Natural killer cell treated with Interleukin-12 subunit alpha and Interleukin-12 subunit beta and Interleukin-15 and Interleukin-18, amount 100 ng/mL, for 72 hours (primary cell): ENCODE measurements around the gene UROS. TPM values are rescaled to one million over a fixed set of nuclear protein-coding genes. Genes with fewer than 3 reads are reported as not detected.
A peak's percentile ranks its signal among the peaks of the same experiment; 100 is the strongest.

Source experiments
- ATAC-seq, 2 donors: fragments of 150-1000 bp; cut with Tn5 transposase in 1 of 2; sonication (Bioruptor Pico), chemical (Tn5 transposase) in 1 of 2; 2 replicates each; pipeline ENCODE4 v1.10.0; 2021
- DNase-seq: peaks from one replicate; pipeline ENCODE4 v3.0.0; 2022; ENCODE audit warnings: low spot score
- H3K27ac Mint-ChIP-seq, 2 donors: 1 replicate in 1 of 2; 2 replicates in 1 of 2; pipeline ENCODE4 v1.8.0; 2022; ENCODE audit warnings: mixed read lengths in 2 of 2, mild to moderate bottlenecking in 1 of 2, moderate library complexity in 1 of 2
- H3K27me3 Mint-ChIP-seq, 2 donors: 1 replicate in 1 of 2; 2 replicates in 1 of 2; pipeline ENCODE4 v1.8.0; 2022; ENCODE audit warnings: mixed read lengths in 2 of 2
- H3K36me3 Mint-ChIP-seq: one replicate; pipeline ENCODE4 v1.8.0; 2022; ENCODE audit warnings: mixed read lengths
- H3K4me1 Mint-ChIP-seq, 2 donors: 1 replicate in 1 of 2; 2 replicates in 1 of 2; pipeline ENCODE4 v1.8.0; 2022; ENCODE audit warnings: low read depth in 2 of 2, mixed read lengths in 2 of 2, mild to moderate bottlenecking in 1 of 2
- H3K4me3 Mint-ChIP-seq: one replicate; pipeline ENCODE4 v1.8.0; 2022; ENCODE audit warnings: mixed read lengths
- H3K9me3 Mint-ChIP-seq: 2 replicates; pipeline ENCODE4 v1.8.0; 2022; ENCODE audit warnings: mixed read lengths
- total RNA-seq, 2 donors: library from RNA; stranded (reverse); gene quantifications; one replicate each; pipeline ENCODE4 v1.2.3, GENCODE V29; 2022

UROS gene
- total RNA-seq, 2 donors from 2014 or later = 45.7 to 51.4 TPM

DNA sequence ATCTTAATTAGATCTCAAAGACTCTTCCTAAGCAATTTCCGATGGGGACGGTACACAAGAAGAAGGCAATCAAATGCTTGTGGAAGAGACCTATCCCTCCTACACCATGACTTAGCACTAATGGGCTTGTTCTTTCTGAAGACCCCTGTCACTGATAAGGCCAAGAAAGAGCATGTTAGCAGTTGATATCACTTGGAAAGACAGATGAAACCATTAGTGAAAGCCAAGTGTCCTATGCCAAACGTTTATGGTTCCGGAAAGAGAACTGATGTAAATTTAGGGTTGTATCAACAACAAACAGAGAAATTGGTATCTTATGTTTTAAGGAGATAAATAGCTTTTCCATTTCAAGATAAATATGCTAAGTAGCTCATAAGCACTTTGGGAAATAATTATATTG lies 6.5 kb downstream of the UROS start:
- Mint-ChIP-seq H3K27me3 (no peaks in the 10 kb centered on the region), H3K4me1 (peaks cover 13 to 17% of the 10 kb centered on the region in 2 donors), H3K9me3 (no peaks in the 10 kb centered on the region), H3K4me3 (no peak overlapping the region), H3K27ac (no peak overlapping the region), H3K36me3 (peaks cover 12% of the 10 kb centered on the region)
- ATAC-seq = no peak
- no peak for DNase-seq

DNA sequence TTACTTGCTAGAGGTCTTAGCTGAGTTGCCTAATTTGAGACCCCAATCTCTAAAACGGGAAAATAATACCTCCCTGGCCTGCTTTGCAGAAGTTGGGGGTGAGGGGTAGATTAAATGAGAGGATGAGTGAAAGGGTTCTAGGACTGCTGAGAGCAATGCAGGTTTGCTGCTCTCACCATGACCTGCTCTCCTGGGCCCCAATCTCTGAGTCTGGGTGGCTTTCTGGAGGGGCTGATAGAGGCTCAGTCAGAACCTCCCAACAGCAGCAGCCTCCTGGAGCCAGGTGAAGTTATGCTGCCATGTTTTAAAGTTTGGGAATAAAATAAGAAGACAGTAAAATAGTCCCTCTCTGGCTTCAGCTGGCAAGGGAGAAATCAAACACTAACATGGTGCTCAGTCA lies 7.3 kb downstream of the UROS start:
- H3K9me3 Mint-ChIP-seq = no peaks in the 10 kb centered on the region
- no peak overlapping the region for H3K4me3 Mint-ChIP-seq
- peaks cover 12% of the 10 kb centered on the region for H3K36me3 Mint-ChIP-seq
- H3K27me3 Mint-ChIP-seq = no peaks in the 10 kb centered on the region
- DNase-seq (no peak), ATAC-seq (no peak)
- H3K4me1 Mint-ChIP-seq = peaks cover 5 to 10% of the 10 kb centered on the region in 2 donors
- H3K27ac Mint-ChIP-seq = no peak overlapping the region

DNA sequence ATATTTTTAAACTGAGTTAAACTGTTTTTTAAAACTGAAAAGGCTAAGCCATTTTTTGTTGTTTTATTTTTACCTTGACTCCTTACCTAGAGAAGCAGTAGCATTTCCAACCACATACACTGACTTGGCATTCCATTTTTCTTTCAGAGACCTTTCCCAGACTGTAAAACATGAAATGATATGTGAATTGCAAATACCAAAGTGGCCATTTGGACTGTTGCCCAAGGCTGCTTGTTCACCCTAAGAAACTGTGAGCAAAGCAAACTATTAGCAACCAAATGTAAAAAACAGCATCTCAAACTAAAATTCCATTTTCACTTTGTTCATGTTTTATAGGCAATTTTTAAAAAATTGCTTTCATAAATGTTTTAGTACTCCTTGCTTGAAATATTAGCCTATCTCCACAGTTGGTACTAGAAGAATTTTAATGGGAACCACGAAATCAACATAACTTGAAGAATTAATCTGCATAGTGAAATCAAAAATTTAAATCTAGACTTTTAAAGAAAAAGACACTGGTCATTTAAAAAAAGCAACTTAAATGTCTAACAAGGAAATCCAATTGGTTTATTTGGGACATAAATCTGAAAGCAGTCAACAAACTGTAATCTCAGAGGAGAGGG lies 10.8 kb downstream of the UROS start:
- H3K4me3 Mint-ChIP-seq = no peak overlapping the region
- peaks cover 6 to 16% of the 10 kb centered on the region in 2 donors for H3K4me1 Mint-ChIP-seq
- H3K27me3 Mint-ChIP-seq = no peaks in the 10 kb centered on the region
- no peaks in the 10 kb centered on the region for H3K9me3 Mint-ChIP-seq
- ATAC-seq = no peak
- H3K36me3 Mint-ChIP-seq = peaks cover 15% of the 10 kb centered on the region
- no peak for DNase-seq
- no peak overlapping the region for H3K27ac Mint-ChIP-seq

DNA sequence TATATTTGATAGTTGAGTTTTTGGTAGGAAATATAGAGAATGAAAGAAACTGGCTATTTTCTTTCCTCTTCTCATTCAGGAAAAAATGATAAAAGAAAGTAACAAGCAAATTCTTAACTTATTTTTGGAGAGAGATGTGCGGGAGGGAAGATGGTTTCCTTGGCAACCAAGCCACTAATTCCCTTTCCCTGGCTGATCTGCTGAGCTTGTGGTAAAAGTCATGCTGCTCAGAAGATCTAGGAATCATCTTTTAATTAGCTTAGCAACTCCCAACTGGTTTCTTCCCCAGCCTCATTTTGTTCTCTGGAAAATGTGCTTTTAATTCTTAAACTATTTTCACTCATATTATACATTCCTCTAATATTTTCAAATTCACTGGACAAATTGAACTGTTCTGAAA lies 11.8 kb downstream of the UROS start:
- ATAC-seq = no peak
- Mint-ChIP-seq H3K4me1 (peaks cover 6 to 16% of the 10 kb centered on the region in 2 donors), H3K9me3 (no peaks in the 10 kb centered on the region), H3K27ac (no peak overlapping the region), H3K36me3 (peaks cover 17% of the 10 kb centered on the region), H3K4me3 (no peak overlapping the region), H3K27me3 (no peaks in the 10 kb centered on the region)
- no peak for DNase-seq

DNA sequence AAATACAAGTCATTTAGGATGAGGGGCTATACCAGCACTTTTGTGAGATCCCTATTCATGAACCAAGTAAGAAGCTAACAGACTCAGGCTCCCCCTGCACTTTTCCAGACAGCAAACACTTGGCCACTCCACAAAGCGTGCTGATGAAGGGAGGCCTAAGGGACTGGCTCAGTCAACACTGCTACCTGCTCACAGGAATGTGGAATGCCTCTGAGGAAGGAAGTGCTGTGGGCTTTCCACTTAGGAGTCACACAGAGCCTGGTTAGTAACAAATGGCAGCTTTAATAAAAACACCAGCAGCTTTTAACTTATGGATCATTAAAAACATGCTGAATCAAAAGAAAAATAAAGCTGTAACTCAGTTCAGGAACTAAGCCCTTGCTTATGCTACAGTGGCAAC lies 15.0 kb downstream of the UROS start:
- Mint-ChIP-seq H3K27me3 (no peaks in the 10 kb centered on the region), H3K9me3 (no peaks in the 10 kb centered on the region), H3K36me3 (peaks cover 5% of the 10 kb centered on the region), H3K4me1 (peaks cover 6 to 16% of the 10 kb centered on the region in 2 donors), H3K27ac (peak overlapping the region in 1 of 2 donors; percentile 30), H3K4me3 (no peak overlapping the region)
- ATAC-seq (no peak), DNase-seq (no peak)

DNA sequence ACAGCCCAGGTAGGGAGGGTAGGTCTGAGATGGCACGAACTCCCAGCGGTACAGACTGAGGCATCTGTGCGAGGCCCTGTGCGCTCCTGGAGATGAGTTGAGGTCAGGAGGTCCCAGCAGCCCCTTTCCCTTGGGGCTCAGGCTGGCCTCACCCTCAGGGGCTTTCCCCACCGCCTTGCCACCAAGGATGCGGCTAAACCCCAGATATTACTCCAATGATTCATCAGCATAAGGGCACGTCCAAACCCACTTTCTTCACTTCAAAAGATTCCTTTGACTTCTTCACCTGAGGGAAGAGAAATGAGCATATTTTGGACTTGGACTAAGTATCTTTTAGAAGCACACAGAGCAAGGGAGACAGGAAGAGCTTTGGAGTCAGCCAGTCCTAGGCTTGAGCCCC lies 20.3 kb downstream of the UROS start:
- no peak overlapping the region for H3K27ac Mint-ChIP-seq
- H3K4me1 Mint-ChIP-seq = peaks cover 4 to 6% of the 10 kb centered on the region in 2 donors
- ATAC-seq (no peak), DNase-seq (no peak)
- no peaks in the 10 kb centered on the region for H3K27me3 Mint-ChIP-seq
- H3K9me3 Mint-ChIP-seq = no peaks in the 10 kb centered on the region
- H3K4me3 Mint-ChIP-seq = no peak overlapping the region
- peaks cover 5% of the 10 kb centered on the region for H3K36me3 Mint-ChIP-seq

DNA sequence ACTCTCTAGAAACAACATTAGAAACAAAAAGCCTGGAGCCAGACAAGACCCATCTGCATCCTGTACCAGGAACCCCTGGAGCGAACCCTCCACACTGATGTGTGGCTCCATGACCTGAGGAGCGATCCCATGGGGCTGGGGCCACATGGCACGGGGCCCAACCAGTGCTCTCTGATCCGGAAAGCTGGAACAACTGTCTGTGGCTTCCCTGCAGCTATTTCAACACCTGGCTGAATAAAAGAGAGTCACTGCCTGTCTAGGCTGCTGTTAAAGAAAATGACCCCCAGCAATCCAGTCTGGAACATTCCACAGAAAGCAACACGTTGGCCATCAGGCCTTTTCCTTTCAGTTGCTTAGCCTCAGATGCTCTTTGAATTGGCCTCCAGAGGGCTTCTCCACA lies 20.9 kb downstream of the UROS start:
- no peak overlapping the region for H3K27ac Mint-ChIP-seq
- DNase-seq (no peak), ATAC-seq (no peak)
- H3K27me3 Mint-ChIP-seq = no peaks in the 10 kb centered on the region
- H3K4me1 Mint-ChIP-seq = peaks cover 0 to under 1% of the 10 kb centered on the region in 2 donors
- H3K9me3 Mint-ChIP-seq = no peaks in the 10 kb centered on the region
- H3K36me3 Mint-ChIP-seq = peaks cover 1% of the 10 kb centered on the region
- no peak overlapping the region for H3K4me3 Mint-ChIP-seq

DNA sequence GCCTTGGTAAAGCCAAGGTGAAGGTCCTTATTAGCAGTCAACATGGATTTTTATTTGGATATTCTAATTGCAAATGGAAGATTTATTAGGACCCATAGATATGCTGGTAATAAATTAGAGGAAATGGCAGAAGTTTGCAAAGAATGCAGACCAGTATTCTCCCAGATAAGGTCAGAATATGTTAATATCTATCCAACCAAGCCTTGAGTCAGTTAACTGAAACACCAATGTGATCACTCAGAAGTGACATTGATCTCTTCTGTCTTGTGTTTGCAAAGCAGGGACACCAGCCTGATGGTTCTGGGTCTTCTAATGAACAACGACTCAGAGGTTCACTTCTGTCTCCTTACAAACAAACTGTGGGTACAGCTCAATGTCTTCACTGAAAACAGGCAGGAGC lies 21.5 kb downstream of the UROS start:
- ATAC-seq (no peak), DNase-seq (no peak)
- Mint-ChIP-seq H3K4me3 (no peak overlapping the region), H3K27me3 (no peaks in the 10 kb centered on the region), H3K36me3 (no peaks in the 10 kb centered on the region), H3K27ac (no peak overlapping the region), H3K4me1 (no peaks in the 10 kb centered on the region), H3K9me3 (no peaks in the 10 kb centered on the region)

DNA sequence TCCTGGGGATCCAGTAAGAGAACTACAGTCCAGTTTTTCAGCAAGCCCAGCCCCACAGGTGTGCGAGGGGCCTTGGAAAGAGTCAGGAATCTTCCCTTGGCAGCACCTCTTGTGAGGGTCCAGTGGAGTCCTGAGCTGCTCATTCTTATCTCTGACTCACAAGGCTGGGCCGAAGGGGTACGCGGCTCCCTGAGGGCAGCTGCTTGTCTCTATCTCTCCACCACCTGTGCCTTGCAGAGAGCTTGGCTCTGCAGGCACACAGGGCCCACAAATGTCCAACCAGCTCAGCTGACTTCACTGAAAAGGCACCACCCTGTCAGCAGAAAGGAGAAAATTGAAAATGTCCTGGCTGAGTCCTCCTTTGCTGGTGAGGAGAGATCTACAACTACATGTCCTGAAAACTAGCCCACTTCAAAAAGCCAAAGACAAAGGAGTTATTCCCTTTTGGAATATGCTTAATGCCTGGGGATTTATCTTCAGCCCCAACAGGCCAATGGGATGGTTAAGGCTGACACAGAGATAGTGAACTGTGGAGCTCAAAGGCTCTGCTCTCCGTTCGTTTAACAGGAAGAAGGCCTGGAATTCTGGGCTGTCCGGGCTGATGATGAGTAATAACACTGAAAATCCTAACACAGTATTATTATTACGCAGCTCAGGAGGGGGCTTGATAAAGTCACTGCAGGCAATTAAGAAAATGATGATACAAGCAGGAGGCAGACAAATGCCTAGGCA lies 23.4 kb downstream of the UROS start:
- Mint-ChIP-seq H3K4me1 (no peaks in the 10 kb centered on the region), H3K36me3 (no peaks in the 10 kb centered on the region), H3K27ac (no peak overlapping the region), H3K9me3 (no peaks in the 10 kb centered on the region), H3K27me3 (no peaks in the 10 kb centered on the region), H3K4me3 (no peak overlapping the region)
- ATAC-seq = no peak
- DNase-seq = no peak

DNA sequence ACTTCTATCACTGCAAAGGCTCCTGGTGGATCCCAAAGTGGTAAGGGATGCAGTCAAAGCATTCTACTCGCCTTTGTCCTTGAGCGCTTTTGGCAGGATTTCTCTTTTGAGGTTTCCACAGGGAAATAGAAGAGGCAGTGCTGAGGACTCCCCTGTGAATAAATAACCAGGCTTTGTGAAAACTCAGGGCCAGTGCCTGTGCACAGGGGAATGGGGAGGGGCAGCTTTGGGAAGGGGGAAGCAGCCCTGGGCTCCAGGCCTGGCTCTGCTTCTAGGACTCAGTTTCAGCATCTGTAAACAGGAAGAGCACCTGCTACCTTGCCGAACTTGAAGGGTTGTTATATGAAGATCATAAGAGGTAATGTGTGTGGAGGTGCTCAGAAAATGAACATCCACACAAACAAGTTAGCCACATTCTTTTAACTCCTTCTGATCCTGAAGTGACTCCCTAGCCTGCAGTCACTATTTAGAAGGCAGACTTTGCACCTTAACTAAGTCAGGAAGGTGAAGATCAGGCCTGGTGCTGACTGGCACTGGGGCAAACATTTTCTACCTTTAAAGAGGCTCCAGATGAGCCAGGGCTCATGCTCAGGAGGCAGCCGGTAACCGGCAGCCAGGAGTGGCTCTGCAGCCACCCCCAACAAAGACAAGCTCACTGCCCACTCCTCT lies 24.9 kb downstream of the UROS start:
- Mint-ChIP-seq H3K4me3 (no peak overlapping the region), H3K4me1 (peaks cover 0 to 2% of the 10 kb centered on the region in 2 donors), H3K27ac (no peak overlapping the region), H3K36me3 (peaks cover 6% of the 10 kb centered on the region), H3K9me3 (no peaks in the 10 kb centered on the region), H3K27me3 (no peaks in the 10 kb centered on the region)
- ATAC-seq (no peak), DNase-seq (no peak)

DNA sequence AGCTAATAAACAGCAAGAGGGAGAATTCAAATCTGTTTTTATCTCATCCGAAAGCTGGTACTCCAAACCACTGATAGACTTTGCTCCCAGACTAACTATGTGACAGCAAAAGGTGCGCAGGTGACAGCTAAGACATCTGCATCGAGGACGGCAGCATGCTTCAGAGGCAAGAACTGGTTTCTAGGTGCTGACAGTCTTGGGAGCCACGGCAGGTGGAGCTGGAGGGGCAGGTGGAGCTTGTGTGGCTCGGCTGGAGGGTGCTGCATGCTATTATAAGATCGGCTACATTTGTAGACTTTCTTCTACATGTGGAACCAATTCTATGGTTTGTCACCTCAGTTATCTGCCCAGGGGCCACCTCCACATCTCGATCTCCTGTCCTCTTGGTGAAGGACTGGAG lies 25.6 kb downstream of the UROS start:
- H3K9me3 Mint-ChIP-seq = no peaks in the 10 kb centered on the region
- H3K27ac Mint-ChIP-seq = no peak overlapping the region
- H3K4me1 Mint-ChIP-seq = peaks cover 5 to 7% of the 10 kb centered on the region in 2 donors
- ATAC-seq (no peak), DNase-seq (no peak)
- H3K4me3 Mint-ChIP-seq = no peak overlapping the region
- H3K36me3 Mint-ChIP-seq = peaks cover 6% of the 10 kb centered on the region
- no peaks in the 10 kb centered on the region for H3K27me3 Mint-ChIP-seq

DNA sequence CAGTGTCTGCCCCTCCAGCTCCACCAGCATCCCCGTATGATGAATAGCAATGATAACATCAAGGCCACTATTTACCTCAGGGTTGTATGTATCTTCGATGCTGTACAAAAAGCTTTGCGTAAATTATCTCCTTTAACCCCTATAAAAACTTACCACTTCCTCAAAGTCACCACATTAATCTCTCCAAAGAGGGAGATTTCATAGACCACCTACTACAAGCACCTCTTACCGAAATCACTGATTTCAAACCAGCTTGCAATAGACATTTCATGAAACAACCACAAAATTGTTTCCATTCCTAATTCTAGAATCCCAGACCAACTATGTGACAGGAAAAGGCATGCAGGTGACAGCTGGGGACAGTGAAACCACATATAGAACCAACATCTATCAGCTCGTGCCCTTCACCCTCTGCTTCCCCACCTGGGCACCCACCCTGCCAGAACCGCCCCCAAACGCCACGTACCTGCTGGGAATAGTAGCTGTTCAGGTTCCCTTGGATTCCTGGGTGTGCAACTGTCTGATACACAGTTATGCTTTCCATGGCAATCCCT lies 27.3 kb downstream of the UROS start:
- DNase-seq (no peak), ATAC-seq (no peak)
- Mint-ChIP-seq H3K27me3 (no peaks in the 10 kb centered on the region), H3K27ac (no peak overlapping the region), H3K4me1 (peaks cover 8 to 14% of the 10 kb centered on the region in 2 donors), H3K36me3 (peaks cover 6% of the 10 kb centered on the region), H3K9me3 (no peaks in the 10 kb centered on the region), H3K4me3 (no peak overlapping the region)

DNA sequence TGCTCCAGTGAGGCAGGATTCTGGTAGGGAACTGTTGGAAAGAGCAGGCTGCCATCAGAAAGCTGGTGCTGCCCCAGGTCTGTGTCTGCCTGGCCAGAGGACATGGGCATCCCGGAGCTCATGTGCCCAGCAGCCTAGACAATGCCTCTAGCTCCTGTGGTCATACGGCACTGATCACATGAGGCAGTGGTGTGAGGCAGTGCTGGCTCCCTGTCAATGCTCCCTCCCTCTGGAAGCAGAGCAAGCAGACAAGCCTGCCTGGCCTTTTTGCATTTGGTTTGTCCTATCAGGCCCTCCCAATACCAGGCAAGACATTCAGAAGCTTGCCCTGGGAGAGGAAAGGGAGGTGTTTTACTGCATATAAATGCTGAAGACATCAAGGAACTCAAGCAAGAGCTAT lies 27.9 kb downstream of the UROS start:
- peaks cover 8 to 14% of the 10 kb centered on the region in 2 donors for H3K4me1 Mint-ChIP-seq
- no peaks in the 10 kb centered on the region for H3K27me3 Mint-ChIP-seq
- no peaks in the 10 kb centered on the region for H3K9me3 Mint-ChIP-seq
- no peak for DNase-seq
- H3K4me3 Mint-ChIP-seq = no peak overlapping the region
- ATAC-seq = no peak
- H3K27ac Mint-ChIP-seq = no peak overlapping the region
- H3K36me3 Mint-ChIP-seq = peaks cover 6% of the 10 kb centered on the region
